Inferior parietal cortex (tissue), 1 donor: ENCODE results near the gene CFAP99.

Source experiments
- DNase-seq: peaks from one replicate; pipeline ENCODE4 v3.0.0-alpha.2; 2016; ENCODE audit errors: extremely low spot score

CFAP99 gene

GRCh38 chr4:2503809-2504208 lies 85.1 kb downstream of the CFAP99 start:
- DNase-seq, result no peak

GRCh38 chr4:2507259-2507658 lies 88.5 kb downstream of the CFAP99 start:
- no peak for DNase-seq

GRCh38 chr4:2507855-2508254 lies 89.1 kb downstream of the CFAP99 start:
- DNase-seq, result no peak

- peak; percentile 9 for DNase-seq
Measured at GRCh38 chr4:2510351-2511259, 91.8 kb downstream of the CFAP99 start.

- DNase-seq, result no peak
Measured at GRCh38 chr4:2511645-2512131, 92.9 kb downstream of the CFAP99 start.
